Measurements from ENCODE around the gene SEC14L1. TPM values are rescaled to one million over a fixed set of nuclear protein-coding genes. Genes with fewer than 3 reads are reported as not detected.

SEC14L1 gene
- total and polyA plus RNA-seq, 8 donors: 3.2 to 106 (median 43.9) TPM

- Histone ChIP-seq H3K27me3 (no peaks in the 10 kb centered on the region), H3K4me1 (peaks cover 47 to 86% (median 78%) of the 10 kb centered on the region in 4 donors), H3K4me3 (peak overlapping the region in 2 of 4 donors; percentile 11 to 33), H3K27ac (peak overlapping the region; percentile 86 to 99 (median 95)), H3K36me3 (peaks cover 12 to 48% (median 40%) of the 10 kb centered on the region in 4 donors), H3K9me3 (no peaks in the 10 kb centered on the region)
- no peak for DNase-seq
- intact Hi-C loops (cut with DNase I; ENCODE audit: low total_unique reads): loop anchor here (10.0 kb wide), 1 partner anchor 70 kb away; no protein-coding TSS in a partner anchor
- 33 to 66% (median 44%) methylated on average over 3 of the region's 3 CpGs for WGBS, 5 donors
- no peak for TF ChIP-seq CTCF (IDR thresholded peaks at IDR 0.05)
- TF ChIP-seq EP300 (IDR thresholded peaks at IDR 0.05): no peak
- no peak for TF ChIP-seq POLR2A (IDR thresholded peaks at IDR 0.05)
- no peak for TF ChIP-seq POLR2AphosphoS5 (IDR thresholded peaks at IDR 0.05)
These were observed 4.4 kb downstream of the SEC14L1 start for GRCh38 chr17:77145224-77145611.

GRCh38 chr17:77145612-77146245 is 5.0 kb downstream of the SEC14L1 start:
- 11 to 21% (median 16%) methylated on average over 8 of the region's 8 CpGs for WGBS, 5 donors
- H3K4me1 ChIP-seq: peaks cover 51 to 91% (median 79%) of the 10 kb centered on the region in 4 donors
- peak overlapping the region in 2 of 4 donors; percentile 11 to 33 for H3K4me3 ChIP-seq
- no peaks in the 10 kb centered on the region for H3K9me3 ChIP-seq
- TF ChIP-seq EP300 (IDR thresholded peaks at IDR 0.05) (no peak), CTCF (IDR thresholded peaks at IDR 0.05) (peak in 2 of 7 experiments; percentile 19 to 30), POLR2A (IDR thresholded peaks at IDR 0.05) (no peak), POLR2AphosphoS5 (IDR thresholded peaks at IDR 0.05) (peak in 2 of 3 donors; percentile 66 to 76)
- intact Hi-C loops (cut with DNase I; ENCODE audit: low total_unique reads): loop anchor here (10.0 kb wide), 1 partner anchor 69 kb away; no protein-coding TSS in a partner anchor
- peak overlapping the region; percentile 86 to 99 (median 95) for H3K27ac ChIP-seq
- peaks cover 12 to 54% (median 43%) of the 10 kb centered on the region in 4 donors for H3K36me3 ChIP-seq
- H3K27me3 ChIP-seq: no peaks in the 10 kb centered on the region
- peak; percentile 79 to 85 for DNase-seq

GRCh38 chr17:77146246-77146632 is 5.5 kb downstream of the SEC14L1 start:
- no peak for DNase-seq
- intact Hi-C loops (cut with DNase I; ENCODE audit: low total_unique reads): loop anchor here (10.0 kb wide), 1 partner anchor 69 kb away; no protein-coding TSS in a partner anchor
- H3K27me3 ChIP-seq: no peaks in the 10 kb centered on the region
- H3K36me3 ChIP-seq: peaks cover 12 to 59% (median 47%) of the 10 kb centered on the region in 4 donors
- no peaks in the 10 kb centered on the region for H3K9me3 ChIP-seq
- peak overlapping the region; percentile 86 to 99 (median 95) for H3K27ac ChIP-seq
- peak overlapping the region in 2 of 4 donors; percentile 11 to 33 for H3K4me3 ChIP-seq
- no peak for TF ChIP-seq CTCF (IDR thresholded peaks at IDR 0.05)
- TF ChIP-seq EP300 (IDR thresholded peaks at IDR 0.05): no peak
- TF ChIP-seq POLR2A (IDR thresholded peaks at IDR 0.05): no peak
- TF ChIP-seq POLR2AphosphoS5 (IDR thresholded peaks at IDR 0.05): no peak
- WGBS, 5 donors: 16 to 24% (median 21%) methylated on average over 5 of the region's 5 CpGs
- peaks cover 53 to 96% (median 84%) of the 10 kb centered on the region in 4 donors for H3K4me1 ChIP-seq

GRCh38 chr17:77146882-77147281 is 6.1 kb downstream of the SEC14L1 start:
- intact Hi-C loops (cut with DNase I; ENCODE audit: low total_unique reads): loop anchor here (10.0 kb wide), 1 partner anchor 68 kb away; no protein-coding TSS in a partner anchor
- DNase-seq: peak; percentile 83 to 87
- Histone ChIP-seq H3K27ac (peak overlapping the region; percentile 82 to 99 (median 95)), H3K36me3 (peaks cover 12 to 59% (median 50%) of the 10 kb centered on the region in 4 donors), H3K4me1 (peaks cover 55 to 99% (median 82%) of the 10 kb centered on the region in 4 donors), H3K9me3 (no peaks in the 10 kb centered on the region), H3K27me3 (no peaks in the 10 kb centered on the region), H3K4me3 (peak overlapping the region in 3 of 4 donors; percentile 14 to 31 (median 15))
- WGBS, 5 donors: 33 to 43% (median 41%) methylated on average over 17 of the region's 17 CpGs
- TF ChIP-seq POLR2A (IDR thresholded peaks at IDR 0.05): no peak
- peak in 4 of 7 experiments; percentile 11 to 55 (median 38) for TF ChIP-seq CTCF (IDR thresholded peaks at IDR 0.05)
- peak in 2 of 3 donors; percentile 39 to 81 for TF ChIP-seq POLR2AphosphoS5 (IDR thresholded peaks at IDR 0.05)
